HEK293 (cell line): ENCODE results near the gene PRSS8.
A peak's percentile ranks its signal among the peaks of the same experiment; 100 is the strongest.

Experiments used
- BCL6B ChIP-seq: fragments of 450-650 bp; formaldehyde crosslinking; IDR thresholded peaks from 2 replicates; pipeline ENCODE4 v1.5.1; 2017; ENCODE audit warnings: missing biosample characterization, missing genetic modification characterization
- GLIS1 ChIP-seq: fragments of 450-650 bp; formaldehyde crosslinking; IDR thresholded peaks from 2 replicates; pipeline ENCODE4 v1.5.1; 2016; ENCODE audit warnings: missing biosample characterization, missing genetic modification characterization
- KLF10 ChIP-seq: fragments of 450-650 bp; IDR thresholded peaks from 2 replicates; pipeline ENCODE4 v1.5.1; 2018; ENCODE audit warnings: missing biosample characterization, mild to moderate bottlenecking, missing genetic modification characterization
- KLF16 ChIP-seq: fragments of 450-650 bp; formaldehyde crosslinking; IDR thresholded peaks from 2 replicates; pipeline ENCODE4 v1.5.1; 2017; ENCODE audit warnings: missing biosample characterization, missing genetic modification characterization
- KLF7 ChIP-seq: fragments of 450-650 bp; formaldehyde crosslinking; IDR thresholded peaks from 2 replicates; pipeline ENCODE4 v1.5.1; 2016; ENCODE audit warnings: missing biosample characterization, missing genetic modification characterization, borderline replicate concordance
- PATZ1 ChIP-seq: fragments of 450-650 bp; formaldehyde crosslinking; IDR thresholded peaks from 2 replicates; pipeline ENCODE4 v1.5.1; 2016; ENCODE audit warnings: missing biosample characterization, missing genetic modification characterization
- TRIM28 ChIP-seq: IDR thresholded peaks from 2 replicates; pipeline ENCODE4 v1.6.1; 2011; ENCODE audit warnings: low read length, control low read depth, borderline replicate concordance
- YY1 ChIP-seq: fragments of 450-650 bp; formaldehyde crosslinking; IDR thresholded peaks from 2 replicates; pipeline ENCODE4 v1.5.1; 2018; ENCODE audit warnings: missing biosample characterization, missing genetic modification characterization
- ZBTB10 ChIP-seq: fragments of 450-650 bp; formaldehyde crosslinking; IDR thresholded peaks from 2 replicates; pipeline ENCODE4 v1.5.1; 2016; ENCODE audit warnings: missing biosample characterization, missing genetic modification characterization
- ZBTB7A ChIP-seq: fragments of 450-650 bp; formaldehyde crosslinking; IDR thresholded peaks from 2 replicates; pipeline ENCODE4 v1.5.1; 2016; ENCODE audit warnings: low read depth, missing biosample characterization, missing genetic modification characterization
- ZFP69B ChIP-seq: fragments of 450-650 bp; formaldehyde crosslinking; IDR thresholded peaks from 2 replicates; pipeline ENCODE4 v1.5.1; 2016; ENCODE audit warnings: missing biosample characterization, missing genetic modification characterization
- ZNF16 ChIP-seq: fragments of 450-650 bp; formaldehyde crosslinking; IDR thresholded peaks from 2 replicates; pipeline ENCODE4 v1.5.1; 2016; ENCODE audit warnings: low read depth, missing biosample characterization, missing genetic modification characterization
- ZNF211 ChIP-seq: fragments of 450-650 bp; formaldehyde crosslinking; IDR thresholded peaks from 2 replicates; pipeline ENCODE4 v1.5.1; 2016; ENCODE audit warnings: low read depth, missing biosample characterization, missing genetic modification characterization
- ZNF214 ChIP-seq: fragments of 450-650 bp; formaldehyde crosslinking; IDR thresholded peaks from 2 replicates; pipeline ENCODE4 v1.5.1; 2017; ENCODE audit warnings: missing biosample characterization, mild to moderate bottlenecking, missing genetic modification characterization, borderline replicate concordance
- ZNF239 ChIP-seq: fragments of 450-650 bp; formaldehyde crosslinking; IDR thresholded peaks from 2 replicates; pipeline ENCODE4 v1.5.1; 2016; ENCODE audit warnings: missing biosample characterization, missing genetic modification characterization
- ZNF26 ChIP-seq: fragments of 450-650 bp; formaldehyde crosslinking; IDR thresholded peaks from 2 replicates; pipeline ENCODE4 v1.5.1; 2016; ENCODE audit warnings: missing biosample characterization, missing genetic modification characterization
- ZNF280D ChIP-seq: fragments of 450-650 bp; formaldehyde crosslinking; IDR thresholded peaks from 2 replicates; pipeline ENCODE4 v1.5.1; 2016; ENCODE audit warnings: missing biosample characterization, missing genetic modification characterization
- ZNF37A ChIP-seq: fragments of 450-650 bp; IDR thresholded peaks from 2 replicates; pipeline ENCODE4 v1.5.1; 2018; ENCODE audit warnings: missing biosample characterization, missing genetic modification characterization
- ZNF426 ChIP-seq: fragments of 450-650 bp; formaldehyde crosslinking; IDR thresholded peaks from 2 replicates; pipeline ENCODE4 v1.5.1; 2017; ENCODE audit warnings: missing biosample characterization, missing genetic modification characterization, mild to moderate bottlenecking, inconsistent platforms, moderate library complexity
- ZNF555 ChIP-seq: fragments of 450-650 bp; formaldehyde crosslinking; conservative IDR thresholded peaks from 2 replicates; pipeline ENCODE4 v1.5.1; 2017; ENCODE audit warnings: missing biosample characterization, mild to moderate bottlenecking, missing genetic modification characterization, inconsistent platforms
- ZNF645 ChIP-seq: fragments of 450-650 bp; formaldehyde crosslinking; IDR thresholded peaks from 2 replicates; pipeline ENCODE4; 2016; ENCODE audit warnings: missing biosample characterization, missing genetic modification characterization
- ZNF658 ChIP-seq: fragments of 450-650 bp; formaldehyde crosslinking; IDR thresholded peaks from 2 replicates; pipeline ENCODE4; 2016; ENCODE audit warnings: missing biosample characterization, missing genetic modification characterization
- ZNF692 ChIP-seq: fragments of 450-650 bp; formaldehyde crosslinking; IDR thresholded peaks from 2 replicates; pipeline ENCODE4 v1.5.1; 2016; ENCODE audit warnings: missing biosample characterization, missing genetic modification characterization
- ZNF76 ChIP-seq: fragments of 450-650 bp; formaldehyde crosslinking; IDR thresholded peaks from 2 replicates; pipeline ENCODE4; 2016; ENCODE audit warnings: low read depth, missing biosample characterization, missing genetic modification characterization, borderline replicate concordance
- ZNF776 ChIP-seq: fragments of 450-650 bp; formaldehyde crosslinking; IDR thresholded peaks from 2 replicates; pipeline ENCODE4 v1.5.0; 2017; ENCODE audit warnings: missing biosample characterization, missing genetic modification characterization, borderline replicate concordance
- ZNF785 ChIP-seq: fragments of 450-650 bp; formaldehyde crosslinking; IDR thresholded peaks from 2 replicates; pipeline ENCODE4 v1.5.1; 2016; ENCODE audit warnings: missing biosample characterization, missing genetic modification characterization

PRSS8 gene

GRCh38 chr16:31108035-31108793, 27.3 kb downstream of the PRSS8 start, which contains the start of gene BCKDK (continued):
- TF ChIP-seq ZNF692 (tag by site-specific recombination), result 0 out of 2 replicates have a peak, but pooled peaks have one; percentile 63
- TF ChIP-seq YY1, result peak; percentile 47; the same call in 1 of the 2 replicates
- TF ChIP-seq ZNF555, result no peak
- no peak for TF ChIP-seq ZNF26 (tag by site-specific recombination)
- no peak for TF ChIP-seq BCL6B (tag by site-specific recombination)
- TF ChIP-seq ZNF214 (tag by site-specific recombination), result no peak
- TF ChIP-seq ZNF16 (tag by site-specific recombination), result no peak
- TF ChIP-seq ZNF426 (tag by site-specific recombination), result no peak
- peak; percentile 70; the same call in 1 of the 2 replicates for TF ChIP-seq KLF7 (tag by site-specific recombination)
- no peak for TF ChIP-seq ZFP69B (tag by site-specific recombination)
- TF ChIP-seq ZNF785 (tag by site-specific recombination), result no peak
- TF ChIP-seq KLF10 (tag by site-specific recombination), result peak; percentile 57
- TF ChIP-seq ZNF76 (tag by site-specific recombination), result peak; percentile 90
- no peak for TF ChIP-seq ZNF645
- no peak for TF ChIP-seq KLF16 (tag by site-specific recombination)
- no peak for TF ChIP-seq TRIM28
- TF ChIP-seq GLIS1 (tag by site-specific recombination), result peak; percentile 74
- TF ChIP-seq ZNF239 (tag by site-specific recombination), result no peak
- no peak for TF ChIP-seq ZNF211 (tag by site-specific recombination)
- TF ChIP-seq ZNF37A (tag by site-specific recombination), result 0 out of 2 replicates have a peak, but pooled peaks have one; percentile 2
- TF ChIP-seq ZNF658 (tag by site-specific recombination), result no peak
- TF ChIP-seq PATZ1, result peak; percentile 53
- TF ChIP-seq ZBTB10, result no peak
- TF ChIP-seq ZNF776 (tag by site-specific recombination), result no peak
- TF ChIP-seq ZNF280D, result no peak
- no peak for TF ChIP-seq ZBTB7A (tag by site-specific recombination)
